K562 (cell line): ENCODE results near the gene HMOX2. TPM values are rescaled to one million over a fixed set of nuclear protein-coding genes. Genes with fewer than 3 reads are reported as not detected.

ENCODE experiments used
- ATAC-seq: fragments of 200-7000 bp; cut with Tn5 transposase; 3 replicates; pipeline ENCODE4 v1.9.1; 2020; ENCODE audit warnings: moderate library complexity
- BruUV-seq: library from RNA; stranded (reverse); fragments of 400-500 nt; replicated peaks from 2 replicates; lab custom pipeline; 2021; lab: Mats Ljungman, UMichigan
- CTCF ChIA-PET: fragments of 300-600 bp; formaldehyde crosslinking; extraction: SDS; loops from one replicate; lab custom pipeline; 2021; ENCODE audit warnings: low intra/inter-chr PET ratio; lab: Yijun Ruan, JAX
- POLR2A ChIA-PET: fragments of 300-600, 350-650 bp; sonication (Branson Sonifier 250); formaldehyde crosslinking; extraction: SDS; loops from one replicate; lab custom pipeline; 2021; ENCODE audit warnings: antibody characterized with exemption, inconsistent platforms; lab: Yijun Ruan, JAX
- DNase-seq, 4 experiments: peaks; one replicate each; pipeline versions ENCODE4 v3.0.0 to v3.0.0-alpha.2; 2011 to 2018; ENCODE audit warnings: low spot score in 3 of 4, mixed read lengths in 3 of 4; ENCODE audit errors: extremely low read depth in 1 of 4
- FAIRE-seq: peaks from 2 replicates; lab custom pipeline; 2011; peaks lifted over from hg19 to GRCh38; lab: Jason Lieb, UNC
- H2AFZ ChIP-seq: 2 replicates; pipeline ENCODE4 v1.6.0; 2011; ENCODE audit warnings: low read depth, low read length, control low read depth, inconsistent platforms
- H3K27ac ChIP-seq: fragments of 200-600 bp; 3 replicates; pipeline ENCODE4 v1.8.0; 2011; ENCODE audit warnings: low read depth, mild to moderate bottlenecking, control low read depth, inconsistent platforms, low read length, moderate library complexity, mixed read lengths; ENCODE audit errors: extremely low read depth
- H3K27me3 ChIP-seq, 2 experiments: fragments of 300-600 bp in 1 of 2; 2 replicates in 1 of 2; 3 replicates in 1 of 2; pipeline versions ENCODE4 v1.6.0 to v1.8.0; 2011; ENCODE audit warnings: inconsistent platforms in 2 of 2, low read length in 2 of 2, mild to moderate bottlenecking in 1 of 2, mixed read lengths in 1 of 2, moderate library complexity in 1 of 2; ENCODE audit not compliant: control insufficient read depth in 2 of 2, insufficient read depth in 2 of 2
- H3K36me3 ChIP-seq: fragments of 300-600 bp; 3 replicates; pipeline ENCODE4 v1.8.0; 2011; ENCODE audit warnings: mild to moderate bottlenecking, low read length, inconsistent platforms; ENCODE audit not compliant: control insufficient read depth, insufficient read depth
- H3K4me1 ChIP-seq, 2 experiments: fragments of 200-600 bp in 1 of 2; replicated peaks in 1 of 2; 2 replicates in 1 of 2; 3 replicates in 1 of 2; pipeline versions ENCODE4 v1.5.1 to v1.8.0; 2011; ENCODE audit warnings: inconsistent platforms in 2 of 2, low read length in 2 of 2, mild to moderate bottlenecking in 1 of 2, mixed read lengths in 1 of 2, moderate library complexity in 1 of 2; ENCODE audit not compliant: control insufficient read depth in 2 of 2, insufficient read depth in 2 of 2
- H3K4me2 ChIP-seq: 2 replicates; pipeline ENCODE4 v1.6.1; 2011; ENCODE audit warnings: low read length, control low read depth, inconsistent platforms, mixed read lengths; ENCODE audit not compliant: insufficient read depth
- H3K4me3 ChIP-seq: fragments of 200-600 bp; sonication (generic), shearing (Covaris generic); 2 replicates; pipeline ENCODE4 v1.5.1; 2016; ENCODE audit warnings: control low read depth, inconsistent platforms
- H3K79me2 ChIP-seq: fragments of 200-600 bp; 3 replicates; pipeline ENCODE4 v1.8.0; 2011; ENCODE audit warnings: low read length, inconsistent platforms; ENCODE audit not compliant: control insufficient read depth, insufficient read depth
- H3K9ac ChIP-seq, 2 experiments: 2 replicates each; pipeline versions ENCODE4 v1.6.0 to v1.6.1; 2011; ENCODE audit warnings: low read depth in 2 of 2, low read length in 2 of 2, control low read depth in 1 of 2, inconsistent platforms in 1 of 2, mild to moderate bottlenecking in 1 of 2, mixed read lengths in 1 of 2; ENCODE audit not compliant: insufficient read depth in 1 of 2
- H3K9me1 ChIP-seq: one replicate; pipeline ENCODE4 v1.6.0; 2011; ENCODE audit warnings: inconsistent platforms, mild to moderate bottlenecking, low read length, moderate library complexity; ENCODE audit not compliant: control insufficient read depth, insufficient read depth
- H3K9me3 ChIP-seq: replicated peaks from 2 replicates; pipeline ENCODE4 v1.5.1; 2011; ENCODE audit warnings: low read depth, low read length, inconsistent platforms; ENCODE audit not compliant: control insufficient read depth, insufficient read depth
- H4K20me1 ChIP-seq: replicated peaks from 2 replicates; pipeline ENCODE4 v1.6.1; 2011; ENCODE audit warnings: low read length, inconsistent platforms, mixed read lengths; ENCODE audit not compliant: control insufficient read depth, insufficient read depth
- CEBPB ChIP-seq: fragments of 450-650 bp; IDR thresholded peaks from 2 replicates; pipeline ENCODE4 v1.6.1; 2016; ENCODE audit warnings: missing genetic modification characterization, missing compliant biosample characterization
- IRF9 ChIP-seq: fragments of 450-650 bp; IDR thresholded peaks from 2 replicates; pipeline ENCODE4 v1.6.1; 2016; ENCODE audit warnings: missing biosample characterization, missing genetic modification characterization
- NCOA4 ChIP-seq: fragments of 450-650 bp; IDR thresholded peaks from 2 replicates; pipeline ENCODE4 v1.6.1; 2018; ENCODE audit warnings: mild to moderate bottlenecking; ENCODE audit not compliant: partially characterized antibody
- PHTF2 ChIP-seq: fragments of 250-450 bp; sonication (Bioruptor Pico); IDR thresholded peaks from 2 replicates; pipeline ENCODE4 v1.5.0; 2021; ENCODE audit warnings: mild to moderate bottlenecking
- ZNF133 ChIP-seq: fragments of 250-450 bp; sonication (Bioruptor Pico); IDR thresholded peaks from 2 replicates; pipeline ENCODE4 v1.4.0; 2020; ENCODE audit warnings: mild to moderate bottlenecking
- ZNF507 ChIP-seq: conservative IDR thresholded peaks from 2 replicates; pipeline ENCODE4 v1.6.1; 2017; ENCODE audit warnings: missing genetic modification characterization, missing compliant biosample characterization
- WGBS: fragments of 100-300 bp; shearing (Covaris generic); methylation state at CpG from one replicate; pipeline ENCODE4 v1.1.6; 2016; ENCODE audit warnings: low coverage, mixed read lengths; ENCODE audit not compliant: insufficient coverage; ENCODE audit errors: missing lambda C conversion rate; 5-methylcytosine and 5-hydroxymethylcytosine counted together
- in situ Hi-C: fragments of 300-500 bp; cut with MboI; formaldehyde crosslinking; loops from 4 replicates; pipeline ENCODE4 v1.15.0; 2018; ENCODE audit warnings: inconsistent platforms, mixed read lengths
- intact Hi-C: fragments of 100-400 bp; cut with micrococcal nuclease; formaldehyde crosslinking; loops from 2 replicates; pipeline ENCODE4 v1.14.2; 2022
- polyA plus RNA-seq, 8 experiments: library from polyadenylated mRNA; depleted of rRNA in 4 of 8; stranded (reverse) in 5 of 8; unstranded in 3 of 8; fragments of >200 nt; fragmentation: Nextera tagmentation in 2 of 8; fragmentation: Illumina TruSeq in 1 of 8; extraction: Ambion mirVana in 2 of 8; extraction: Trizol in 1 of 8; gene quantifications; 2 replicates each; pipeline versions ENCODE4 v1.2.1 to v1.2.3, GENCODE V29; 2011 to 2014; ENCODE audit warnings: inconsistent platforms in 1 of 8, missing spikeins in 1 of 8
- total RNA-seq, 7 experiments: library from RNA; depleted of rRNA in 6 of 7; stranded (reverse); fragments of >200 nt in 6 of 7; fragmentation: Illumina TruSeq in 2 of 7; extraction: Trizol in 2 of 7; gene quantifications; 2 replicates each; pipeline versions ENCODE4 v1.2.1 to v1.2.3, GENCODE V29; 2011 to 2021; ENCODE audit warnings: low replicate concordance in 1 of 7

Gene HMOX2
- total and polyA plus RNA-seq, 9 of the 15 experiments (the other 6 are each of a cell fraction or from before 2014, with no cell fraction given): 26.8 to 87.4 (median 57.4) TPM

GRCh38 chr16:4487955-4488498, 11.8 kb downstream of the HMOX2 start:
- no peak overlapping the region for H3K4me3 ChIP-seq
- no peak overlapping the region for H3K9ac ChIP-seq
- FAIRE-seq: no peak
- in situ Hi-C loops: no loop called here
- H3K27ac ChIP-seq: no peak overlapping the region
- 82% methylated on average over 3 of the region's 5 CpGs for WGBS
- H2AFZ ChIP-seq: no peak overlapping the region
- intact Hi-C loops: no loop called here
- H3K4me2 ChIP-seq: no peak overlapping the region
- no TSS peak for BruUV-seq
- no peak for DNase-seq
- ChIA-PET POLR2A (interaction anchor here (0.7 to 3.1 kb wide), 3 partner anchors 9 to 92 kb away, joined by 3 to 18 read pairs (median 3); partner anchors contain the start of gene HMOX2), CTCF (interaction anchor here (0.6 kb wide), 1 partner anchor 29 kb away, joined by 3 read pairs; no protein-coding TSS in a partner anchor)
- H3K9me1 ChIP-seq: no peaks in the 10 kb centered on the region
- peaks cover 16% of the 10 kb centered on the region for H3K79me2 ChIP-seq
- H3K4me1 ChIP-seq: peaks cover 0 to 5% of the 10 kb centered on the region in 2 experiments; a peak in 2 of 5 replicates
- H4K20me1 ChIP-seq: 0 out of 2 replicates have a peak, but pooled peaks cover 5% of the 10 kb centered on the region
- H3K36me3 ChIP-seq: peaks cover 68% of the 10 kb centered on the region; the same call in 1 of the 3 replicates
- no peaks in the 10 kb centered on the region for H3K9me3 ChIP-seq
- no peak for ATAC-seq
- no peaks in the 10 kb centered on the region for H3K27me3 ChIP-seq
- no peak for TF ChIP-seq ZNF133 (CRISPR knock-in tag)
- no peak for TF ChIP-seq ZNF507 (tag)
- TF ChIP-seq PHTF2: no peak
- TF ChIP-seq, all 486 proteins: peak for 0

DNA sequence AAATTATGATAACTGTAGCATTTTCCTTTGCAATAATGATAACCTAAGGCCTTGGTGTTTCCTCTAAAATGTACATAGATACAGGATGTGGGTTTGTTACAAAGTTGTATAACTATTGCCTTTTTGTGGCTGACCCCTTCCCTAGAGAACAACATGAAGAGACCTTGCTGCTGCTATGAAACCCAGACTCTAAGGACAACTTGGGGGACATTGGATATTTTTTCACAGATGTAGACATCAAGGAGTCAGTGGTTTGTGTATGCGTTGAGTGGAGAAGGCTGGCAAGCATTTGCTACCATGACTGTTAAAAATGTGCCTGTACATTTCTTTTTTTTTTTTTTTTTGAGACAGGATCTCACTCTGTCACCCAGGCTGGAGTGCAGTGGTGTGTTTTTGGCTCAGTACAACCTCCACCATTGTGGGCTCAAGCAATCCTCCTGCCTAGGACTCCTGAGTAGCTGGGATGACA, 12.3 kb downstream of the HMOX2 start:
- DNase-seq (no peak), FAIRE-seq (no peak), ATAC-seq (no peak)
- Histone ChIP-seq H3K27ac (no peak overlapping the region), H3K9me1 (no peaks in the 10 kb centered on the region), H3K4me1 (peaks cover 0 to 5% of the 10 kb centered on the region in 2 experiments; a peak in 2 of 5 replicates), H3K9ac (no peak overlapping the region)
- POLR2A ChIA-PET: interaction anchor here (1.2 to 2.1 kb wide), 2 partner anchors 11 to 91 kb away, joined by 3 to 10 read pairs; no protein-coding TSS in a partner anchor
- TF ChIP-seq CEBPB (tag) (no peak), IRF9 (tag) (no peak), NCOA4 (no peak)
- TF ChIP-seq, all 486 proteins: peak for 0
- Histone ChIP-seq H3K36me3 (peaks cover 62% of the 10 kb centered on the region; the same call in 1 of the 3 replicates), H4K20me1 (0 out of 2 replicates have a peak, but pooled peaks cover 5% of the 10 kb centered on the region), H3K9me3 (no peaks in the 10 kb centered on the region), H3K4me2 (no peak overlapping the region), H3K4me3 (no peak overlapping the region), H3K79me2 (peaks cover 17% of the 10 kb centered on the region), H3K27me3 (no peaks in the 10 kb centered on the region), H2AFZ (no peak overlapping the region)
- in situ Hi-C loops (no loop called here), intact Hi-C loops (no loop called here)
- 78% methylated on average over 1 of the region's 1 CpG for WGBS
- no TSS peak for BruUV-seq
- CTCF ChIA-PET: interaction anchor here (0.6 kb wide), 1 partner anchor 29 kb away, joined by 3 read pairs; no protein-coding TSS in a partner anchor
